GM13976 (cell line): ENCODE results near the gene GRIK2.

Source experiments
- DNase-seq: peaks from one replicate; pipeline ENCODE4 v3.0.0; 2012; ENCODE audit warnings: low spot score
- CTCF ChIP-seq: IDR thresholded peaks from 2 replicates; pipeline ENCODE4 v1.5.1; 2012; ENCODE audit warnings: borderline replicate concordance, mild to moderate bottlenecking; ENCODE audit not compliant: insufficient read depth; ENCODE audit errors: extremely low read depth, missing control alignments, control extremely low read depth
- in situ Hi-C: fragments of 300-500 bp; cut with MboI; formaldehyde crosslinking; loops from one replicate; pipeline ENCODE4 v1.12.0; 2022; ENCODE audit warnings: low sequenced_read_pairs, mixed read lengths, inconsistent platforms; ENCODE audit not compliant: unreplicated experiment

The GRIK2 gene

GRCh38 chr6:101607111-101607690 is 213.7 kb downstream of the GRIK2 start:
- in situ Hi-C loops: no loop called here
- no peak for DNase-seq
- TF ChIP-seq CTCF: no peak

- TF ChIP-seq CTCF: no peak
- in situ Hi-C loops: no loop called here
- DNase-seq: no peak
Measured at GRCh38 chr6:101608703-101609102, 215.2 kb downstream of the GRIK2 start.

GRCh38 chr6:101613556-101613955 is 220.0 kb downstream of the GRIK2 start:
- no peak for DNase-seq
- in situ Hi-C loops: no loop called here
- TF ChIP-seq CTCF: no peak

GRCh38 chr6:101614774-101615173 is 221.3 kb downstream of the GRIK2 start:
- no peak for TF ChIP-seq CTCF
- in situ Hi-C loops: no loop called here
- DNase-seq: no peak

- in situ Hi-C loops: no loop called here
- TF ChIP-seq CTCF: no peak
- DNase-seq: no peak
Measured at GRCh38 chr6:101626269-101626668, 232.8 kb downstream of the GRIK2 start.

GRCh38 chr6:101630941-101631340 is 237.4 kb downstream of the GRIK2 start:
- TF ChIP-seq CTCF: no peak
- DNase-seq: no peak
- in situ Hi-C loops: no loop called here
